ENCODE data around the gene SLC7A14.
A peak's percentile ranks its signal among the peaks of the same experiment; 100 is the strongest.

The SLC7A14 gene

GRCh38 chr3:170426240-170426797, 159.6 kb downstream of the SLC7A14 start:
- H3K79me2 ChIP-seq (ENCODE audit: insufficient read depth, low read length) = no peaks in the 10 kb centered on the region
- H3F3A ChIP-seq (ENCODE audit: low read depth) = no peaks in the 10 kb centered on the region
- H4K20me1 ChIP-seq (ENCODE audit: insufficient read depth, low read length, poor library complexity, severe bottlenecking) = no peaks in the 10 kb centered on the region
- no peaks in the 10 kb centered on the region for H3K9me2 ChIP-seq (replicated peaks; ENCODE audit: low read depth, low read length)
- H3K9me3 ChIP-seq (ENCODE audit: insufficient read depth, low read depth, low read length) = no peaks in the 10 kb centered on the region
- H3K4me3 ChIP-seq (ENCODE audit: low read length, poor library complexity, severe bottlenecking) = no peak overlapping the region
- H3K27me3 ChIP-seq (ENCODE audit: insufficient read depth, low read length, poor library complexity, severe bottlenecking) = no peaks in the 10 kb centered on the region
- no peak for TF ChIP-seq CTCF (conservative IDR thresholded peaks at IDR 0.05; ENCODE audit: low read length)
- no peak for TF ChIP-seq EZH2phosphoT487 (IDR thresholded peaks at IDR 0.05; ENCODE audit: borderline replicate concordance)
- no peaks in the 10 kb centered on the region for H3K36me3 ChIP-seq (ENCODE audit: insufficient read depth, low read length)
- peaks cover 26% of the 10 kb centered on the region for H3K4me1 ChIP-seq (ENCODE audit: insufficient read depth, low read length, poor library complexity, severe bottlenecking)
- no peak overlapping the region for H3K9ac ChIP-seq (ENCODE audit: low read depth, low read length, poor library complexity, severe bottlenecking)
- H2AFZ ChIP-seq (ENCODE audit: low read length) = peak overlapping the region; percentile 2; the same call in 1 of the 2 replicates
- H3K4me2 ChIP-seq (ENCODE audit: low read depth, low read length, poor library complexity, severe bottlenecking) = no peak overlapping the region

GRCh38 chr3:170425491-170426239, 160.2 kb downstream of the SLC7A14 start:
- Histone ChIP-seq H4K20me1 (ENCODE audit: insufficient read depth, low read length, poor library complexity, severe bottlenecking) (no peaks in the 10 kb centered on the region), H3K4me3 (ENCODE audit: low read length, poor library complexity, severe bottlenecking) (no peak overlapping the region), H3K79me2 (ENCODE audit: insufficient read depth, low read length) (no peaks in the 10 kb centered on the region), H3F3A (ENCODE audit: low read depth) (no peaks in the 10 kb centered on the region), H2AFZ (ENCODE audit: low read length) (peak overlapping the region; percentile 2; the same call in 1 of the 2 replicates), H3K4me2 (ENCODE audit: low read depth, low read length, poor library complexity, severe bottlenecking) (no peak overlapping the region), H3K27me3 (ENCODE audit: insufficient read depth, low read length, poor library complexity, severe bottlenecking) (no peaks in the 10 kb centered on the region), H3K9me3 (ENCODE audit: insufficient read depth, low read depth, low read length) (no peaks in the 10 kb centered on the region), H3K9me2 (replicated peaks; ENCODE audit: low read depth, low read length) (no peaks in the 10 kb centered on the region), H3K9ac (ENCODE audit: low read depth, low read length, poor library complexity, severe bottlenecking) (no peak overlapping the region), H3K36me3 (ENCODE audit: insufficient read depth, low read length) (no peaks in the 10 kb centered on the region), H3K4me1 (ENCODE audit: insufficient read depth, low read length, poor library complexity, severe bottlenecking) (peaks cover 26% of the 10 kb centered on the region)
- TF ChIP-seq CTCF (conservative IDR thresholded peaks at IDR 0.05; ENCODE audit: low read length) (no peak), EZH2phosphoT487 (IDR thresholded peaks at IDR 0.05; ENCODE audit: borderline replicate concordance) (no peak)

- TF ChIP-seq CTCF (conservative IDR thresholded peaks at IDR 0.05; ENCODE audit: low read length) (no peak), EZH2phosphoT487 (IDR thresholded peaks at IDR 0.05; ENCODE audit: borderline replicate concordance) (no peak)
- Histone ChIP-seq H2AFZ (ENCODE audit: low read length) (no peak overlapping the region), H3K36me3 (ENCODE audit: insufficient read depth, low read length) (no peaks in the 10 kb centered on the region), H3K4me1 (ENCODE audit: insufficient read depth, low read length, poor library complexity, severe bottlenecking) (peaks cover 25% of the 10 kb centered on the region), H4K20me1 (ENCODE audit: insufficient read depth, low read length, poor library complexity, severe bottlenecking) (no peaks in the 10 kb centered on the region), H3K9me3 (ENCODE audit: insufficient read depth, low read depth, low read length) (no peaks in the 10 kb centered on the region), H3K4me2 (ENCODE audit: low read depth, low read length, poor library complexity, severe bottlenecking) (no peak overlapping the region), H3K79me2 (ENCODE audit: insufficient read depth, low read length) (no peaks in the 10 kb centered on the region), H3K27me3 (ENCODE audit: insufficient read depth, low read length, poor library complexity, severe bottlenecking) (no peaks in the 10 kb centered on the region), H3K9ac (ENCODE audit: low read depth, low read length, poor library complexity, severe bottlenecking) (no peak overlapping the region), H3F3A (ENCODE audit: low read depth) (no peaks in the 10 kb centered on the region), H3K4me3 (ENCODE audit: low read length, poor library complexity, severe bottlenecking) (no peak overlapping the region), H3K9me2 (replicated peaks; ENCODE audit: low read depth, low read length) (no peaks in the 10 kb centered on the region)
These were observed 161.0 kb downstream of the SLC7A14 start for GRCh38 chr3:170424879-170425278.
